ENCODE data around the gene VPS9D1.

The VPS9D1 gene, protein sequence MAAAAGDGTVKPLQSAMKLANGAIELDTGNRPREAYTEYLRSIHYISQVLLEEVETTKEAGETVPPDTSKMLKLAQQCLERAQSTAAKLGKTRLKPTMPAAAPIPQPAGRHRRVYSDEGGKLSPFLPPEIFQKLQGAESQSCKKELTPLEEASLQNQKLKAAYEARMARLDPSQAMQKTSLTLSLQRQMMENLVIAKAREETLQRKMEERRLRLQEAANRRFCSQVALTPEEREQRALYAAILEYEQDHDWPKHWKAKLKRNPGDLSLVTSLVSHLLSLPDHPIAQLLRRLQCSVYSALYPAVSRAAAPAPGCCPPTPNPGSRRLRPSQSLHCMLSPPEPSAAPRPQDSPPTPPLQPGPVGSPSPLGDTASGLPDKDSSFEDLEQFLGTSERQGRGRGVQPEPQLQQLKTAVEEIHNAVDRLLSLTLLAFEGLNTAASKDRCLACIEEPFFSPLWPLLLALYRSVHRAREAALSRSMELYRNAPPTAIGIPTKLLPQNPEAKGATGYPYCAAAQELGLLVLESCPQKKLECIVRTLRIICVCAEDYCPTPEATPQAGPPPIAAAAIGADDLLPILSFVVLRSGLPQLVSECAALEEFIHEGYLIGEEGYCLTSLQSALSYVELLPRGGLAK

DNA sequence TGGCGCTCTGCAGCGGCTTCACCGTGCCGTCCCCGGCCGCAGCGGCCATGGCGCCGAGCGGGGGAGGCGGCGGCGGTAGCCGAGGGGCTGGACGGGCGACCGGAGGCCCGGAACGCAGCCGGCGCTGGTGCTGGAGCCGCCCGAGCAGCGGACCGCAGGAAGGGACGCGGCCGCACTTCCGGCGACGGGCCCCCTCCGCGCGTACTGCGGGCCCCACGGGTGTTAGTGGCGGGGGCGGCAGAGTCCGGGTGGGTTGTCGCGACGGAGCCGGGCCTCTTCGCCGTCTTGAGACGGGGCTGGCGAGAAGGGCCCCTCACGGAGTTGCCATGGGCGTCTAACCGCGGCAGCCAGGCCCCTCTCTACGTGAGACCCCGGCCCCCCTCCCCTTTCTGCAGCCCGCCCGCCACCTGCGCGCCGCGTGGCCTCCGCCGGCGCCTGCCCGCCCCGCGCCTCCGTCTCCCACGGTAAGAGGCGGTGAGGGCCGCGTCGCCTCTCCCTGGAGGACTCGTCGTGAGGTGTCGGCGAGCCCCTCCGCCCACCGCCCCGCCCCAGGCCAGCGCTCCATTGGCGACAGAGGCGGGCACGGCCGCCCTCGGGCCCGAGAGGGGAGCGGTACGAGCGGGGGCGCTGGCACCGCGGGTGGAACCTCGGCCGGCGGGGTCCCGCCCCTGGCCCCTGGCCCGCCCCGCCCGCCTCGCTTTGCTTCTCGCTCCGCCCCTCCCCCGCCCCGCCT, at the start of gene VPS9D1, which contains the start of gene ZNF276:
TSS of gene VPS9D1 (minus strand) at position 86 of the 733 bp plus-strand sequence. CDS start at position 49, 37 bp downstream.
TSS of gene ZNF276 (plus strand) at position 725 of the 733 bp plus-strand sequence. CDS start 104 bp downstream, outside the sequence.
- peak; percentile 80 to 81 for DNase-seq

DNA sequence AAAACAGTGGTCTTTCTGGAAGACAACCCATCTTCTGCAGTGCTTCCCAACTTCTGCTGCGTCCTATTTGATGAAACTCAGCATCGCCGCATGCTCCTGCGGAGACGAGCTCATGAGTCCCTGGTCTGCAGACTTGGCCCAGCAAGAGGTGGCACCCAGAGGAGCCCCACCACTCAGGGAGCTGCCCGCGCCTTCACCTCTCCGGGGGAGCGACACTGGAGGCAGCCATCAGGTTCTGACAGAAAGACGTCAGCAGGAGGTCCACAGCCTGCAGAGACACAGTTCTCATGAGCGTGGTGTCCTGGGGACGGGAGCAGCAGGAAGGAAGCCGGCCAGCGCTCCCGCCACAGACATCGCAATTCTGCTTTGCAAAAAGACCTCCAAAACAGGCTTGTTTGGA, 49.7 kb upstream of the VPS9D1 start:
- DNase-seq, result no peak

DNA sequence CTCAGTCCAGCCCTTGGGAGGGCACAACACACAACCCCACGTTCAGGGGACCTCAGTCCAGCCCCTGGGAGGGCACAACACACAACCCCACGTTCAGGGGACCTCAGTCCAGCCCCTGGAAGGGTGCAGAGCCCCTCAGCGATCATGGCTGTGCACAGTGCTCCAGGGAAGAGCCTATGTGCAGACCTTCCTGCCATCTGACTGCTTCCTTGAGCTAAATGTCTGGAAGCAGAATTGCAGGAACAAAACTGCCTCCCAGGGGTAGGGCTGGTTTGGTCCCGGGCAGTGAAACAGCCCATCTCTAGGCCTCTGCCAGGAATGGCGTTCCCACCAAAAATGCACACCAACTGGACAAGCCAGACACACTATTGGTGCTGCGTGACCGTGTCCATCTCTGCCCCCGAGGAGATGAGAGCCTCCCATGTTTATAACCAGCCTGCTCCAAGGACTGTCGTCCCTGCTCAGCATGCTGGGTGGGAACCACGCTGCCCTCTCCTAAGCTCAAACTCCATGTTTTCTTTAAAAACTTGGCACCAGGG, 44.7 kb upstream of the VPS9D1 start:
- no peak for DNase-seq

DNA sequence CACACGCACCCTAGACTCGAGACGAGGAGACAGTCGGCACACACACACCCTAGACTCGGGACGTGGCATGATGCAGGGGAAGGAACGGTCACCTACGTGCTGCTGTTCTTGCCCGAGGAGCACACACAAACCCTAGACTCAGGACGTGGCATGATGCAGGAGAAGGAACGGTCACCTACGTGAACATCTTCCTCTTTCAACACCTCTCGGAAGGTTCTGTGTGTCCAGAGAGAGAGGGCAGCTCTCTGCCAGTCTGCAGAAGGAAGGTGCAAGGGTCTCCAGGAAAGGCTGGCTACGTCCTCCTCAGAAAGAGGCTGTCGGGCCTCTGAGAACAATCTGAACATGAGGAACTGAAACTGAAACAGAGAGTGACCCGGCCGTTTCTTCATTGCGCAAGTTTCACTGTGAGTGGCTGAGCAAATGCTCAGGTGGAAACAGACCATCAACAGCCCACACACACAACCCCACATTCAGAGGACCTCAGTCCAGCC, 44.1 kb upstream of the VPS9D1 start:
- DNase-seq, result no peak

DNA sequence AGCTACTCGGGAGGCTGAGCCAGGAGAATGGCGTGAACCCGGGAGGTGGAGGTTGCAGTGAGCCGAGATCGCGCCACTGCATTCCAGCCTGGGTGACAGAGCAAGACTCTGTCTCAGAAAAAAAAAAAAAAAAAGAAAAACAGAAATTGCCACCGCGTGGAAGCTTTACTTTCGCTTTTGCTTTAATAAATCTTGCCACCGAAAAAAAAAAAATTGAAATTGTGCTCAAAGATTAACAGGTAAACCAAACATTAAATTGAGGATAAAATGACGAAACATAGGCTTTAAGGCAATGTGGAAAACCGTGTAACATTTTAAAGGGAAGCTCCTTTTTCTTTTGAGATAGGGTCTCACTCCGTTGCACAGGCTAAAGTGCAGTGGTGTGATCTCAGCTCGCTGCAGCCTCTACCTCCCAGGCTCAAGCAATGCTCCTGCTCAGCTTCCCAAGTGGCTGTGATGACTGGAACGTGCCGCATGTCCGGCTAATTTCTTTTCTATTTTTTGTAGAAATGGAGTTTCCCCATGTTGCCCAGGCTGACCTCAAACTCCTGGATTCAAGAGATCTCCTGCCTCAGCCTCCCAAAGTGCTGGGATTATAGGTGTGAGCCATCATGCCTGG, 40.7 kb upstream of the VPS9D1 start:
- DNase-seq, result no peak

DNA sequence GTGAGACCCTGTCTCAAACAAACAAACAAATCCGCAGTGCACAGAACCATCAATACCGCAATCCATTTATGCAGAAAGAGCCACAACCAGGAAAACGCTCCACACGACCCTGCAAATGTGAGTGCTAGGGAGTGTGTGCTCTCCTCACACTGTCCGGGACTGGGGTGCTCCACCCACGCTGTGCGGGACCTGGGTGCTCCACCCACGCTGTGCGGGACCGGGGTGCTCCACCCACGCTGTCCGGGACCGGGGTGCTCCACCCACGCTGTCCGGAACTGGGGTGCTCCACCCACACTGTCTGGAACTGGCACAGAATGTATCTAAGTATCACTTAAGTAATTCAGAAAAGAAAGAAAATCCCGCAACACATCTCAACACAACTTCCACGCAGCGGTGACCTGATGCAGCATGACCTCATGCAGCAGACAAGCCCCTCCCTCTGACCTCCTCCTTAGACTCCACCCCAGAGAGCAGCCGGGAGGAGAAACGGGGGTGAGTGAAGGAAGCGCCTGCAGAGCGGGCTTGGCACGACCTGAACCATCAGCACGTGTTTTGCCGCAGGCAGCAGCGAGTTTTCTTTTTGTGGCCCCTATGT, 39.1 kb upstream of the VPS9D1 start:
- no peak for DNase-seq

DNA sequence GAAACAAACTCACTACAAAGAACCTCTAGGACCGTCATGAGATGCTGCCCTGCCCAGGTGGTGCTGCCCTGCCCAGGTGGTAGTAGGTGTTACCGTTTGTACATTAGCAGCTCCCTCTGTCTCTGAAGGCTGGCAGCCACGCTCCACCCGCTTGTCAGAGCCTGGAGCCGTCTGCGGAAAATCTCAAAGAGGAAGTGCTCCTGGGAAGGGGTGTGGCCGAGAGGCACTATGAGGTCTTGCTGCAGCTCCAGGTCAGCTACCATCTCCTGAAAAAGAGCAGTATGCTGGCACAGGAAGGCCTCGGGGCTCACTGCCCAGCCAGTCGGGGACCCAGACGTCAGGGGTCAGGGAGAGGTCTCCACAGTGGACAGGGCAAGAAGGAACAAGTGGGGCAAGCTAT, 28.9 kb upstream of the VPS9D1 start:
- no peak for DNase-seq

DNA sequence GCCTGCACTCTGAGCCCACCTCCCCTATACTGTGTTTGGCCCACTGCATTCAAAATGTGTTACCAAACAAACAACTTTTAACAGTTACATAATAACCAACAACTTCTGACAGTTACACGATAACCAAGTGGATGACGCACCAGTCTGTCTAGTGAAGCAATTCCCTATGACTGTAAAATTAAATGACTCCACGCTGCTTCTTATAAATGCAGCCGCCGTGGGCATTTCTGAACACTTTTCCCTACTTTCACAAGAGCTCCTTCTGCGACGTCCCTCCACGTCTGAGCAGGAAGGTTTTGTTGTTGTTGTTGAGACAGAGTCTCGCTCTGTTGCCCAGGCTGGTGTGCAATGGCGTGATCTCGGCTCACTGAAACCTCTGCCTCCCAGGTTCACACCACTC, 28.2 kb upstream of the VPS9D1 start:
- no peak for DNase-seq

DNA sequence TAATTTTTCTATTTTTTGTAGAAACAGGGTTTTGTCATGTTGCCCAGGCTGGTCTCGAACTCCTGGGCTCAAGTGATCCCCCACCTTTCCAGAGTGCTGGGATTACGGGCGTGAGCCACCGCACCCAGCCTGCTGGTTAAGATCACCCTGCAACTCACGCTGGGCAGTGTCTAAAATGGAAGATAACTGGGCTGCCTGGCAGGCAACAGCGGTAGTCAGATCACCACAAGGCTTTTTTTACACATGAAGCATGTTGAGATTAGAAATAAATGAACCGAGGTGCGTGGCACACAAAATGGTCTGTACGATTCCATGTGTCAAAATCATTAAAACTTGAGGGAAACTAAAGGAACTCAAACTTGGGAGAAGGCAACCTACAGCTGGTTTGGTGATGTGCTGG, 27.4 kb upstream of the VPS9D1 start:
- no peak for DNase-seq

DNA sequence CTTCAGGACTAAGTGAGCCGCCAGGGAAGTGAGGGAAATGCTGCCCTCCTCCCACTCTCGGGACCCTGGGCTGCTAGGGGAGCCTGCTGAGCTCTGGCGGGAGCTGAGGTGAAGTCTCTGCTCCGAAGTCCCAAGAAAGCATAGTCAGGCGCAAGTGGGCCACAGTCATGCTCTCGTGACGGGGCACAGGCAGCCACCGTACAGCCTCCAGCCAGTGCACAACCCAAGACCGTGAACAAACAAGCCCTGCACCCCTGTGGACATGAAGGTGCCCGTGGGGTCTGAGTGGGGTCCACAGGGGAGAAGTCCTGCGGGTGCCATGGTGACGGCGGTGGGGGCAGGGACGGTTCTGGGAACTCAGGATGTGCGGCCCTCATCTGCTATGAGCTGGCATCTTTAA, 25.3 kb upstream of the VPS9D1 start:
- no peak for DNase-seq

DNA sequence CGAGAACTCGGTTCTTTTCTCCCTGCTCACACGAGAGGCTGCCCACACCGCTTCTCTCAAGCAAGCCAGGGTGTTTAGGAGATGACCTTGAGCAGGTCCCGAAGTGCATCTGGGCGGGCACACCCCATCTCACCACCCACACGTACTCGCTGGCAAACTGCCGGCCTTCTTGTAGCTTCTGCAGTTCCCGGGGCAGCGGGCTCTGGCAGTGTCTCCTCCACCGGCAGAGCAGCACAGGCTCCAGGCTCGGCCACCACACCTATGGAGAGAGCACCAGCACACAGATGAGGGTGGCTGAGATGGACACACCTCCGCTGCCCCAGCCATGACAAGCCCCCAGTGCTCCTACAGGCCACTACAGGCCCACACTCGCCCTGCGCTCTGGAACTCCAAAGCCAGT, 24.1 kb upstream of the VPS9D1 start:
- DNase-seq, result no peak

DNA sequence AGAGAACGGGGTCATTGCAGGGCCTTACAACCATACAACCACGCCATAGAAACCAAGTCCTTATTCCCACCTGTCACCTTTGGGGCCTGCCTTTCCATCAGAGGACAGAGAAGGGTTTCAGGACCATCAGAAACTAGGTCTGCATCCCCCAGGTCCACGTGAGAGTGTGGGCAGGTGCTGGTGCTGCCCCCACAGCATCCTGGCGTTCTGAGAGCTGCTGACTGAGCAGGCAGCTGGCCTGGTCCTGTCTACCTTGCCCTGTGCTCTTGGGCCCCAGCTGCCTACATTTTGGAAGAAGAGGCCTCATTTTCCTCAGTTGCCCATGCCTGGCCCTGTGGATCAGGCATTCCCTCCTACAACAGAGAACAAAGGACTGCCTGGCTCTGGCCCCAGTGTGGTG, 22.2 kb upstream of the VPS9D1 start:
- DNase-seq, result no peak

DNA sequence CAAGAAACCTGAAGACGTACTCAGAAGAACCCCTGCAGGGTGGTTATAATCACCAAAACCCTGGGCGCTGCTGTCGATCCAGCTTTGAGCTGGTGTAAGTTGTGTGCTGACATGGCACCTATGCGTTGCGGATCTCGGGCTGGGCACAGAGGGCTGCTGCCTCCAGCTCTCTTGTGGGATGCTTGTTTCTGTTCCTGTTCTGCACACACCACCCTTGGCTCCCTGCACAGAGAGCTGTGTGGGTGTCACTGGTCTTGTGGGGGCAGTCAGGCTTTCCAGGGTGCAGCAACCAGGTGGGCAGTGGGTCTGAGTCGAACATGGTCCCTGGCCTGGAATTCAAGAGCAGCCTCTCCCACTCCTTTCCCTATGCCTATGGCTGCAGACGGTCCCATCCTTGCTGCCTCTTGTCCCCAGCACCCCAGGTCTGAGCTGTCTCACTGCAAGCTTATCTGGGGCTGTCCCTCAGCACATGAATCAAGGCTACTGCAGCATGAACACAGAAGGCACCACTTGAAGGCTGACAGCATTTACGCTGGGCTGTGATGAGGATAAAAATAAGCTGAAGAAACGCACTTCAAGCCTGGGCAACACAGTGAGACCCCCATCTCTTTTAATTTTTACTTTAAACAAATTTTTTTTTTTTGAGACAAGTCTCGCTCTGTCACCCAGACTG, 20.8 kb upstream of the VPS9D1 start:
- no peak for DNase-seq

DNA sequence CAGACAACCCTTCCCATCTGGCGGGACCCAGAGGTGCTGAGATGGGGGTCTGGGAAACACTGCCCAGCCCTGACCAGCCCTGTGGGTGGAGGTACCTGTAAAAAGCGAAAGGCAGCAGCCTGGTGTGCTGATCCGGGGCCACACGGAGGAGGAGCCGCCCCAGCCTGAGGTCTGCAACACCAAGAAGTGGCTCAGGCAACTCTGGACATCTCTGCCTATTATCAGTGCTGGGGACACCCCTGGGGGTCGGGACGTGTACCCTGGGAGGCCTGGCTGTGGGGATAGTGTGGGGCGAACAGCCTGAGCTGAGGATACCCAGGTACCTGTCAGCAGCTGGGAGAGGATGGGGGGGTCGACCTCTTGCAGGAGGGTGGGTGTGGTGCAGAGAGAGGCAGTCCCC, 18.7 kb upstream of the VPS9D1 start:
- DNase-seq, result no peak

DNA sequence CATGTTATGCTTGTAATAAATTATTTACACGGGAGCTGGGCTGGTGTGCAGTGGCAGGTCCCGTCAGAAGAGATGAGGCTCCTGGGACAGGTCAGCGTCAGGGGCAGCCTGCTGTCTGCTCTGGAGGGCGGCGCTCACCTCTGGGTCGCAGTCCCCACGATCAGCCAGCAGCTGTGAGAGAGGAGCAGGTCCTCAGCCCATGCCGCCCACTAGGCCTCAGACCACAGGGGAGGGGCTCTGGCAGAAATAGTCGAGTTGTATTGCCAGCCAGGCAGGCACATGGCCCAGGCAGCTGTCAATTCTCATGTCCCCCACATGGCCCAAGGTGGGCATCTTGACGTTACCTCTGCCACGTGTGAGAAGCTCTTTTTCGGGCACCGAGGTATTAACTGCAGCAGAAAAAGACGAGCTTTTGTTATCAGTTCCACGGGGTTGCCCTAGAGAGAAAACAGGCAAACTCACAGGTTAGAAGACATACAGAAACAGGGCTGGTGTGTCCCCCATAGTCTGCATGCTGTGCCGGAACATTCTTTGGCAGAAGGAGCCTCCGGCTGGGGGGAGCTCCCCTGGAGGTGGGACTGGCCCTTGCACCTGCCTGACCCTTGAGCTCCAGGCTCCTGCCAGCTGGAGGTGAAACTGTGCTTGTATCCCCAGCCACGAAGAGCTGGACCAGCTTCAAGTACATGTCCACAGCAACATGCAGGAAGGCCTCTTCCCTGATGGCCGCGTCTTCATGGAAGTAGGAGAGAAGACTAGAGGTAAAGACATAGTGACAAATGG, 18.0 kb upstream of the VPS9D1 start:
- no peak for DNase-seq

DNA sequence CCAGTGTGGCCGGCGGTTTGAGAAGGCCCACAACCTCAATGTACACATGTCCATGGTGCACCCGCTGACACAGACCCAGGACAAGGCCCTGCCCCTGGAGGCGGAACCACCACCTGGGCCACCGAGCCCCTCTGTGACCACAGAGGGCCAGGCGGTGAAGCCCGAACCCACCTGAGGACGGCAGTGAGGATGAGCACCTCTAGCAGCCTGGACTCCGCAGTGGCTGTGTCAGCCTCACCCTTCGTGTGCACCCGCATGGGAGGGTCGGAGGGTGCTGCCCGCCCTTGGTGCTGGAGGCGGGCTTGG, 17.3 kb upstream of the VPS9D1 start:
- DNase-seq, result no peak

DNA sequence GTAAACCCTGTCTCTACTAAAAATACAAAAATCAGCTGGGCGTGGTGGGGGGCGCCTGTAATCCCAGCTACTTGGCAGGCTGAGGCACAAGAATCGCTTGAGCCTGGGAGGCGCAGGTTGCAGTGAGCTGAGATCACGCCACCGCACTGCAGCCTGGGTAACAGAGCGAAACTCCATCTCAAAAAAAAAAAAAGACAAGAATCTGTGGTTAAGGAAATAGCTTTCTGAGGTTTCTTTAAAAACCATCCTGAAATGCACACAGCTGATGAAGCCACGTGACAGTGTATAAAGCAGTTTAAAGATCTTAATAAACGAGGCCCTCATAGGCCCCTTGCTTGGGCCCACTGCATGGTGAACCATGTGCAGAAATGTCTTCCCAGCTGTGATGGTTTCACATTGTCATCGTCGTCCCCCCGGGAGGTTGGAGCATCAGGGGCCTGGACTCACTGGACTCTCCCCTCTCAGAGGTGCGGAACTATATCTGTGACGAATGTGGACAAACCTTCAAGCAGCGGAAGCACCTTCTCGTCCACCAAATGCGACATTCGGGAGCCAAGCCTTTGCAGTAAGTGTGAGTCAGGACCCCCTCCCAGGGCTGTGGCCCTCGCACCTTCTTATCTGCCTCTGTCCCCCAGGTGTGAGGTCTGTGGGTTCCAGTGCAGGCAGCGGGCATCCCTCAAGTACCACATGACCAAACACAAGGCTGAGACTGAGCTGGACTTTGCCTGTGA, 16.8 kb upstream of the VPS9D1 start:
- DNase-seq, result no peak

DNA sequence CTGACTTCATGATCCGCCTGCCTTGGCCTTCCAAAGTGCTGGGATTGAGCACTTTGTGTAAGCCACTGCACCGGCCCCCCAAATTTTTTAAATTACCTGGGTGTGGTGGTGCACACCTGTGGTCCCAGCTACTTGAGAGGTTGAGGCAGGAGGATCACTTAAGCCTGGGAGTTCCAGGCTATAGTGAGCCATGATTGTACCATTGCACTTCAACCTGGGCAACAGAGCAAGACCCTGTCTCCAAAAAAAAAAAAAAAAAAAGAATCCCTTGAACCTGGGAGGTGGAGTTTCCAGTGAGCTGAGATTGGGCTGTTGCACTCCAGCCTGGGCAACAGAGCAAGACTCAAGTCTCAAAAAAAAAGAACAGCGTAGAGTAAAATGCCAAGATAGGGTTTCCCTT, 15.9 kb upstream of the VPS9D1 start:
- no peak for DNase-seq

DNA sequence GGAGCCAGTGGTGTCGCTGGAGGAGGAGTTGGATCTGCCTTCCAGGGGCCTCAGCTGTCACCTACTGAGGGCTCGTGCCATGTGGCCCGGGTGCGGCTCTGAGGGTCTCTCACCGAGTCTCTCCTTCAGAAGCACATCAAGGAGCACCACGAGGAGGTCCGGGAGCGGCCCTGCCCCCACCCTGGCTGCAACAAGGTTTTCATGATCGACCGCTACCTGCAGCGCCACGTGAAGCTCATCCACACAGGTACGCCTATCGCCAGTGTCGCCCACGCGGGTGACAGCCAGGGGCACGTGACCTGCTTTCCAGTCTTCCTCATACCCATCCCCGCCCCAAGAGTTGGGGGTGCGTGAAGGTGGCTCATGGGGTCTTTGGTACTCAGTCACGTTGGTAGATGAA, 13.1 kb upstream of the VPS9D1 start:
- no peak for DNase-seq

DNA sequence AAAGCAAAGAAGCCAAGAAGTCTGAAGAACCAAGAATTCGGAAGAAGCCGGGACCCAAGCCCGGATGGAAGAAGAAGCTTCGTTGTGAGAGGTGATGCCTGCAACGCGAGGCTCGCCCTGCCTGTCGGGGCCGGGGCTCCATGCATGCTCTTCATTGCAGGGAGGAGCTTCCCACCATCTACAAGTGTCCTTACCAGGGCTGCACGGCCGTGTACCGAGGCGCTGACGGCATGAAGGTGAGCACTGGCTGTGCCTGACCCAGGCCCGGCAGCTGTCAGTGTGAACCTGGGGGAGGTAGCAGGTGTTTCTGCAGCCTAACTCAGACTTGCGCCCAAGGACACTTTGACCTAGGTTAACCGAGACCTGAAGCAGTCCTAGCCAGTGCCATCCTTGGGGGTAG, 12.6 kb upstream of the VPS9D1 start:
- DNase-seq, result no peak

DNA sequence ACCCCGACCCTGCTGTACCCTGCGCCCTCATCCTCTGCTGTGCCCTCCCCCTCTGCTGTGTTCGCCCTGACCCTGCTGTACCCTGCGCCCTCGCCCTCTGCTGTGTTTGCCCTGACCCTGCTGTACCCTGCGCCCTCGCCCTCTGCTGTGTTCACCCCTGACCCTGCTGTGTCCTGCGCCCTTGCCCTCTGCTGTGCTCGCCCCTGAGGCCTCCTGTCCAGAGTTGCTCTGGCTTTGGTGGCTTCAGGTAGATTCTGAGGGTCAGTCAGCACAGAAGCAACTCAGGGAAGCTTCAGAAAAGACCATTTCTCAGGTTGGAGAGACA, 12.2 kb upstream of the VPS9D1 start:
- DNase-seq, result no peak
